Activated T-helper 2 cell treated with anti-CD3 and anti-CD28 coated beads, Interferon-gamma antibody, Interleukin-2, Interleukin-4, amounts not matched to agents 10 μg/mL and 5 μg/mL and 100 μg/mL, durations not matched to agents 14 hours and 24 hours and 36 hours (primary cell): ENCODE measurements around the gene SMAP1. TPM values are rescaled to one million over a fixed set of nuclear protein-coding genes. Genes with fewer than 3 reads are reported as not detected.
A peak's percentile ranks its signal among the peaks of the same experiment; 100 is the strongest.
"Not testable (repeated sequence)": the region's sequence is repeated elsewhere in the genome, so short reads cannot be mapped to it uniquely, and the experiment has no call there.

Experiments
- DNase-seq: peaks from one replicate; pipeline ENCODE4 v3.0.0; 2021; ENCODE audit warnings: low spot score
- H3K27ac Mint-ChIP-seq: one replicate; pipeline ENCODE4 v1.8.0; 2021; ENCODE audit warnings: mixed read lengths
- H3K27me3 Mint-ChIP-seq: one replicate; pipeline ENCODE4 v1.8.0; 2021; ENCODE audit warnings: low read depth, mixed read lengths
- H3K36me3 Mint-ChIP-seq: one replicate; pipeline ENCODE4 v1.8.0; 2021; ENCODE audit warnings: low read depth, mixed read lengths
- H3K4me1 Mint-ChIP-seq: one replicate; pipeline ENCODE4 v1.8.0; 2021; ENCODE audit warnings: low read depth, mixed read lengths
- H3K4me3 Mint-ChIP-seq: one replicate; pipeline ENCODE4 v1.8.0; 2021; ENCODE audit warnings: low read depth, mild to moderate bottlenecking, moderate library complexity, mixed read lengths
- H3K9me3 Mint-ChIP-seq: one replicate; pipeline ENCODE4 v1.8.0; 2021; ENCODE audit warnings: mixed read lengths
- intact Hi-C: fragments of 100-400 bp; cut with micrococcal nuclease; formaldehyde crosslinking; loops from one replicate; pipeline ENCODE4 v1.15.1; 2023
- total RNA-seq: library from RNA; stranded (reverse); gene quantifications from 2 replicates; pipeline ENCODE4 v1.2.3, GENCODE V29; 2022

Gene SMAP1
- total RNA-seq, 1 donor from 2014 or later, result 26.0 TPM

- DNase-seq, result no peak
- peaks cover 25% of the 10 kb centered on the region for H3K4me1 Mint-ChIP-seq
- H3K27me3 Mint-ChIP-seq, result no peaks in the 10 kb centered on the region
- H3K36me3 Mint-ChIP-seq, result peaks cover 40% of the 10 kb centered on the region
- intact Hi-C loops, result no loop called here
- H3K9me3 Mint-ChIP-seq, result peaks cover 38% of the 10 kb centered on the region
- H3K4me3 Mint-ChIP-seq, result no peak overlapping the region
- peak overlapping the region; percentile 70 for H3K27ac Mint-ChIP-seq
Observed at GRCh38 chr6:70717038-70717801, 49.5 kb downstream of the SMAP1 start.

- no peaks in the 10 kb centered on the region for H3K27me3 Mint-ChIP-seq
- peaks cover 4% of the 10 kb centered on the region for H3K36me3 Mint-ChIP-seq
- no peak overlapping the region for H3K4me3 Mint-ChIP-seq
- H3K9me3 Mint-ChIP-seq, result no peaks in the 10 kb centered on the region
- no peak for DNase-seq
- intact Hi-C loops, result no loop called here
- peaks cover 4% of the 10 kb centered on the region for H3K4me1 Mint-ChIP-seq
- H3K27ac Mint-ChIP-seq, result no peak overlapping the region
Observed at GRCh38 chr6:70724524-70724923, 56.8 kb downstream of the SMAP1 start.

- Mint-ChIP-seq H3K4me1 (peaks cover 4% of the 10 kb centered on the region), H3K27ac (no peak overlapping the region), H3K27me3 (no peaks in the 10 kb centered on the region), H3K4me3 (no peak overlapping the region), H3K9me3 (no peaks in the 10 kb centered on the region), H3K36me3 (peaks cover 4% of the 10 kb centered on the region)
- DNase-seq, result no peak
- intact Hi-C loops, result no loop called here
Observed at GRCh38 chr6:70725817-70726415, 58.2 kb downstream of the SMAP1 start.

DNA sequence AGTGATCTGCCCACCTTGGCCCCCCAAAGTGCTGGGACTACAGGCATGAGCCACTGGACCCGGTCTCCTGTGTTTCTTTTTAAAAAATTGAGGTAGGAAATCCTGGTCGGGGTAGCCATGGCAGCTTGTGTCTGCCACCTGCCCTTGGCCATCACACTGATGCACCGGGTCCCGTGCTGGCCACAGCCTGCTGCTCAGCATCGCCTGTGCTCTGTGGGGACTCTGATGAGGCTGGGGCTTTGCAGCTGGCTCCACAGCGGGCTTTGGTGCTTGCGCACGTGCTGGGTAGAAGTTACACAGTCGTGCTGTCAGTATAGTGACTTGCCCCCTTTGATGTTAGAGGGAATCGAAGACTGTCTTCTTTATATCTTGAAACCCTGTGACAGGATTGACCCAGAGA lies 66.7 kb downstream of the SMAP1 start:
- no peak for DNase-seq
- Mint-ChIP-seq H3K27ac (no peak overlapping the region), H3K9me3 (no peaks in the 10 kb centered on the region), H3K4me1 (peaks cover 7% of the 10 kb centered on the region), H3K27me3 (no peaks in the 10 kb centered on the region), H3K36me3 (peaks cover 30% of the 10 kb centered on the region), H3K4me3 (no peak overlapping the region)
- intact Hi-C loops, result no loop called here

- no peak overlapping the region for H3K4me3 Mint-ChIP-seq
- H3K4me1 Mint-ChIP-seq, result peaks cover 7% of the 10 kb centered on the region
- intact Hi-C loops, result no loop called here
- no peak overlapping the region for H3K27ac Mint-ChIP-seq
- H3K36me3 Mint-ChIP-seq, result peaks cover 34% of the 10 kb centered on the region
- H3K9me3 Mint-ChIP-seq, result no peaks in the 10 kb centered on the region
- H3K27me3 Mint-ChIP-seq, result no peaks in the 10 kb centered on the region
- no peak for DNase-seq
Observed at GRCh38 chr6:70734979-70735378, 67.3 kb downstream of the SMAP1 start.

- Mint-ChIP-seq H3K9me3 (peaks cover 2% of the 10 kb centered on the region), H3K4me1 (peaks cover 7% of the 10 kb centered on the region), H3K27me3 (no peaks in the 10 kb centered on the region), H3K4me3 (no peak overlapping the region), H3K36me3 (peaks cover 39% of the 10 kb centered on the region), H3K27ac (no peak overlapping the region)
- intact Hi-C loops, result no loop called here
- no peak for DNase-seq
Observed at GRCh38 chr6:70735513-70735912, 67.8 kb downstream of the SMAP1 start.

DNA sequence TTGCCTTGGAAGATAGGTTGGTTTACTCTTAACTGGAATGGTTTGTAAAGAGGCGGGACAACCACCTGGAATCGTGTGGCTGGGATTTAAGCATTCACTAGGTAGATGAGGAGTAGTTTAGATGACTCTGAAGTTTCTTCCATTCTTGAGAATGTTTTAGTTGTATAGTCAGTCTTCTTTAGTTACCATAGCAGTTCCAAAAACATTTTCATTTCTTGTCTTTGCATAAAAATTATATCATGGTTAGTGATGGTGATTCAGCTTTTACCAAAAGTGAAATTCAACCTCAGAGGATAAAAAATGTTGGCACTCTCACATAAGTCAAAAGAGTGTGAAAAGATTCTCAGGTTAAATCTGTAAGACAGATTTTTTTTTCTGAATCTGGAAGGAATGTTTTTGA lies 70.3 kb downstream of the SMAP1 start:
- Mint-ChIP-seq H3K27me3 (no peaks in the 10 kb centered on the region), H3K4me1 (peaks cover 9% of the 10 kb centered on the region), H3K36me3 (peaks cover 58% of the 10 kb centered on the region), H3K4me3 (no peak overlapping the region), H3K27ac (no peak overlapping the region), H3K9me3 (peaks cover 15% of the 10 kb centered on the region)
- DNase-seq, result no peak
- intact Hi-C loops, result no loop called here

DNA sequence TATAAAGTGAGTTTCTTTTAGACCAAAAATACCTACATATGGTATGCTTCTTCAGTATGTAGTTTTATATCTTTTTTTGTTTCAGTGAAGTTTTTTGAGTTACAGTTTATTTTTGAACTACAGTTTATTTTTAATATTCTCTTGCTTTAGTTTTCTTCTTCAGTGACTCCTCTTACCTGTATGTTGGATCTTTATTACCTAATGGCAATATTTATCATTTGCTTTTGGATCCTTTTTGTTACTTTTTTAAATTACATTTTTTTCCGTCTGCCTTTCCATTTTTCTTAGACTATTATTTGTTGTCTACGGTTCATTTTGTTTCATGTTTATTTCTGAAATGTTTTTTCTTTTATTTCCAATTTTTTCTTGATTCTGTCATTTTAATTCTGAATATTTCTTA lies 71.9 kb downstream of the SMAP1 start:
- peaks cover 57% of the 10 kb centered on the region for H3K36me3 Mint-ChIP-seq
- DNase-seq, result no peak
- no peak overlapping the region for H3K4me3 Mint-ChIP-seq
- H3K9me3 Mint-ChIP-seq, result peaks cover 22% of the 10 kb centered on the region
- H3K4me1 Mint-ChIP-seq, result peaks cover 9% of the 10 kb centered on the region
- intact Hi-C loops, result no loop called here
- H3K27me3 Mint-ChIP-seq, result no peaks in the 10 kb centered on the region
- no peak overlapping the region for H3K27ac Mint-ChIP-seq

DNA sequence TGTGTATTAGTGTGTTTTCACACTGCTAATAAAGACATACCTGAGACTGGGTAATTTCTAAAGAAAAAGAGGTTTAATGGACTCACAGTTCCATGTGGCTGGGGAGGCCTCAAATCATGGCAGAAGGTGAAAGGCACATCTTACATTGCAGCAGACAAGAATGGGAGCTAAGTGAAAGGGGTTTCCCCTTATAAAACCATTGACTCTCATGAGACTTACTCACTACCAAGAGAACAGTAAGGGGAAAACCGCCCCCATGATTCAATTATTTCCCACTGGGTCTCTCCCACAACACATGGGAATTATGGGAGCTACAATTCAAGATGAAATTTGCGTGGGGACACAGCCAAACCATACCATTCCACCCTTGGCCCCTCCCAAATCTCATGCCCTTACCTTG lies 73.1 kb downstream of the SMAP1 start:
- Mint-ChIP-seq H3K9me3 (peaks cover 28% of the 10 kb centered on the region), H3K36me3 (peaks cover 59% of the 10 kb centered on the region)
- H3K4me1 Mint-ChIP-seq, H3K4me3 Mint-ChIP-seq, DNase-seq, H3K27me3 Mint-ChIP-seq, intact Hi-C loops, H3K27ac Mint-ChIP-seq: not testable (repeated sequence)

DNA sequence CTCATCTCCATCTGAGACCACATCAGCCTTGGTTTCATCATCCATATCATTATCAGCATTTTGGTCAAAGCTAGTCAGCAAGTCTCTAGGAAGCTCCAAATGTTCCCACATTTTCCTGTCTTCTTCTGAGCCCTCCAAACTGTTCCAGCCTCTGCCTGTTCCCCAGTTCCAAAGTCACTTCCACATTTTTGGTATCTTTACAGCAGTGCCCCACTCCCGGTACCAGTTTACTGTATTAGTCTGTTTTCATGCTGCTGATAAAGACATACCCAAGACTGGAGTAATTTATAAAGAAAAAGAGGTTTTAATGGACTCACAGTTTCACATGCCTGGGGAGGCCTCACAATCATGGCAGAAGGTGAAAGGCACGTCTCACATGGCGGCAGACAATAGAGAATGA lies 74.8 kb downstream of the SMAP1 start:
- intact Hi-C loops, DNase-seq, H3K27me3 Mint-ChIP-seq, H3K27ac Mint-ChIP-seq, H3K4me3 Mint-ChIP-seq, H3K4me1 Mint-ChIP-seq: not testable (repeated sequence)
- H3K36me3 Mint-ChIP-seq, result peaks cover 69% of the 10 kb centered on the region
- H3K9me3 Mint-ChIP-seq, result peaks cover 29% of the 10 kb centered on the region

GRCh38 chr6:70753870-70754380 lies 86.2 kb downstream of the SMAP1 start:
- Mint-ChIP-seq H3K36me3 (peaks cover 26% of the 10 kb centered on the region), H3K4me3 (no peak overlapping the region), H3K27ac (no peak overlapping the region), H3K4me1 (peaks cover 1% of the 10 kb centered on the region), H3K9me3 (peaks cover 5% of the 10 kb centered on the region), H3K27me3 (no peaks in the 10 kb centered on the region)
- DNase-seq, result no peak
- intact Hi-C loops, result no loop called here

- no peaks in the 10 kb centered on the region for H3K27me3 Mint-ChIP-seq
- H3K27ac Mint-ChIP-seq, result no peak overlapping the region
- DNase-seq, result no peak
- H3K4me1 Mint-ChIP-seq, result no peaks in the 10 kb centered on the region
- no peak overlapping the region for H3K4me3 Mint-ChIP-seq
- intact Hi-C loops, result no loop called here
- H3K36me3 Mint-ChIP-seq, result peaks cover 26% of the 10 kb centered on the region
- peaks cover 5% of the 10 kb centered on the region for H3K9me3 Mint-ChIP-seq
Observed at GRCh38 chr6:70758883-70759282, 91.2 kb downstream of the SMAP1 start.

GRCh38 chr6:70763754-70764510 lies 96.2 kb downstream of the SMAP1 start:
- Mint-ChIP-seq H3K4me1 (no peaks in the 10 kb centered on the region), H3K36me3 (peaks cover 29% of the 10 kb centered on the region), H3K9me3 (peaks cover 10% of the 10 kb centered on the region), H3K4me3 (no peak overlapping the region), H3K27me3 (no peaks in the 10 kb centered on the region), H3K27ac (no peak overlapping the region)
- no peak for DNase-seq
- intact Hi-C loops, result no loop called here
